A549 treated with CpdA at 1 μM for 4 hours (cell line): ENCODE data around the gene LBHD1. TPM values are rescaled to one million over a fixed set of nuclear protein-coding genes. Genes with fewer than 3 reads are reported as not detected.

Source experiments
- total RNA-seq: library from RNA; stranded (reverse); fragments of 200-300 nt; extraction: Qiagen RNA extraction; gene quantifications from 5 replicates; pipeline ENCODE4 v1.2.3, GENCODE V29; 2022; ENCODE audit warnings: low read depth

LBHD1 gene
- 4.0 to 5.2 TPM (median 5.0 TPM) in 5 replicates for total RNA-seq

DNA sequence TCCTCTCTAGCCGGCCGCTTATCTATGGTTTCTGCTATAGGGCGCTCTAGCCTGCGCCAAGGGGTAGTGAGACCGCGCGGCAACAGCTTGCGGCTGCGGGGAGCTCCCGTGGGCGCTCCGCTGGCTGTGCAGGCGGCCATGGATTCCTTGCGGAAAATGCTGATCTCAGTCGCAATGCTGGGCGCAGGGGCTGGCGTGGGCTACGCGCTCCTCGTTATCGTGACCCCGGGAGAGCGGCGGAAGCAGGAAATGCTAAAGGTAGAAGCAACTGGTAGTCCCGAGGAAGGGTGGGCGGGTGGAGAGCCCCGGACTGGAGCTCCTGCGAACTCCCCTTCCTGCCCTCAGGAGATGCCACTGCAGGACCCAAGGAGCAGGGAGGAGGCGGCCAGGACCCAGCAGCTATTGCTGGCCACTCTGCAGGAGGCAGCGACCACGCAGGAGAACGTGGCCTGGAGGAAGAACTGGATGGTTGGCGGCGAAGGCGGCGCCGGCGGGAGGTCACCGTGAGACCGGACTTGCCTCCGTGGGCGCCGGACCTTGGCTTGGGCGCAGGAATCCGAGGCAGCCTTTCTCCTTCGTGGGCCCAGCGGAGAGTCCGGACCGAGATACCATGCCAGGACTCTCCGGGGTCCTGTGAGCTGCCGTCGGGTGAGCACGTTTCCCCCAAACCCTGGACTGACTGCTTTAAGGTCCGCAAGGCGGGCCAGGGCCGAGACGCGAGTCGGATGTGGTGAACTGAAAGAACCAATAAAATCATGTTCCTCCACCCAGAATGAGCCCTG is at the start of gene LBHD1, which contains the start of gene UQCC3:
Gene LBHD1 (minus strand): TSS at position 660 of the 782 bp plus-strand sequence. CDS start 2,236 bp downstream, outside the sequence.
Gene UQCC3 (plus strand): TSS at position 66 of the 782 bp plus-strand sequence. CDS start 73 bp downstream, at position 139.

DNA sequence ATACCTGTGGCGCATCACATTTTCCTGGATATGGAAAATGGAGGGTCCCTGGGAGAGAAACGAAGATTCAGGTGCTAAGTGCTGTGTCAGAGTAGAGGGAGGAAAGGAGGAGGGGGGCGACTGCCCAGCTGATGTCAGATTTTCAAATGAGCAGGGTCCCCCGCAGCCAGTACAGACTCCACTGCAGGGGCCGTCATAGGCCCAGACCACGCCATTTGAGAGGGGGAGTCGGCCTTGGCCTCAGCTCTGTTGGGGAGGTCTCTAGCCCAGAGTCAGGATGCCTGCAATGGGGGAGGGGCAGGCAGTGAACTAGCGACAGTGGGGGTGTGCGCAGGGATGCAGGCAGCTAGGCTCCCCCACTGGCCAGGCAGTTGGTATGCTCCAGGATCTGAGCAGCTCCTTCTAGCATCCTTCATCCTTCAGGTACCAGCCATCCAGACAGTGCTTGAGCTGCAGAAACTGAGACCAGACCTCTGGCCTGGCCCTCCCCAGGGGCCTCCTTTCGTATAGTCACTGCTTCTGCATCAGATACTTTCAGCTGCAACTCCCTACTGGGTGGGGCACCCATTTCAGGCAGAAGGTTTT is 35.3 kb upstream of the LBHD1 start, which contains the start of the genes BSCL2 and GNG3:
Gene BSCL2 (minus strand): TSS at position 148 of the 585 bp plus-strand sequence. CDS start 229 bp downstream, outside the sequence.
Gene GNG3 (plus strand): TSS at position 400 of the 585 bp plus-strand sequence. CDS start 620 bp downstream, outside the sequence.

DNA sequence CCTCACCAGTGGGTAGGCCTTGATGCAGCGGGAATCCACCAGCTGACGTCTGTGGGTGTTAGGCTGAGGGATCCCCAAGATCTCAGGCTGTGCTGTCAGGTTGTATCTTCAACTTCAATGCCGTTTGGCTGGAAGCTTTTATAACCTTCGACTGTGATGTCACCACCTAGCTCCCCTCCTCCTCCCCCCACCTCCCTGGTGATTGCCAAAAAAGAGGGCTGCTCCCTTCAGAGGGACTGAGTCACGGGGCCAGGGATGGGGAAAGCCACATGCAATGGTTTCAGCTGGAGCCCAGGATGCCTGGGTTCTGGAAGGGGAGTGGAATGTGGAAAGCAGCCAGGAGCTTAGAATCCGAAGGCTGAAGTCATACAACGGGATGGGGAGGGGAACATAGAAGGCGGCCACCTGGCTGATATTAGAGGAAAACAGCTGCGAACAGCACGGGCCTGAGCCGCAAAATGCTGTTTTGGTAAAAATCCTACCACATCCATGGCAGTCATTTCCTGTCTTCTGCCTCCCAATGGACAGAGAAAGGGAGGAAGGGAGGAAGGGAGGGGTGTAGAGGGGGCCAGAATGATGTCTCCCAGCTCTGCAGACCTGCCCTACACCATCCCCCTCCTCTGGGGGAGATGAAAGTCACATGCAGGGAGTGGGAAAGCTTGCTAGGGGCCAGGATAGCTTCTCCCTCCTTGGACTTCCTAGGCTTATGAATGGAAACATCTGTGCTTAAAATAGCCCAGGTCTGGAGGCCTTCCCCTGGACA is 17.5 kb upstream of the LBHD1 start, which contains the start of gene LRRN4CL:
Gene LRRN4CL (minus strand): TSS at position 110 of the 763 bp plus-strand sequence. CDS start 1,022 bp downstream, outside the sequence.

DNA sequence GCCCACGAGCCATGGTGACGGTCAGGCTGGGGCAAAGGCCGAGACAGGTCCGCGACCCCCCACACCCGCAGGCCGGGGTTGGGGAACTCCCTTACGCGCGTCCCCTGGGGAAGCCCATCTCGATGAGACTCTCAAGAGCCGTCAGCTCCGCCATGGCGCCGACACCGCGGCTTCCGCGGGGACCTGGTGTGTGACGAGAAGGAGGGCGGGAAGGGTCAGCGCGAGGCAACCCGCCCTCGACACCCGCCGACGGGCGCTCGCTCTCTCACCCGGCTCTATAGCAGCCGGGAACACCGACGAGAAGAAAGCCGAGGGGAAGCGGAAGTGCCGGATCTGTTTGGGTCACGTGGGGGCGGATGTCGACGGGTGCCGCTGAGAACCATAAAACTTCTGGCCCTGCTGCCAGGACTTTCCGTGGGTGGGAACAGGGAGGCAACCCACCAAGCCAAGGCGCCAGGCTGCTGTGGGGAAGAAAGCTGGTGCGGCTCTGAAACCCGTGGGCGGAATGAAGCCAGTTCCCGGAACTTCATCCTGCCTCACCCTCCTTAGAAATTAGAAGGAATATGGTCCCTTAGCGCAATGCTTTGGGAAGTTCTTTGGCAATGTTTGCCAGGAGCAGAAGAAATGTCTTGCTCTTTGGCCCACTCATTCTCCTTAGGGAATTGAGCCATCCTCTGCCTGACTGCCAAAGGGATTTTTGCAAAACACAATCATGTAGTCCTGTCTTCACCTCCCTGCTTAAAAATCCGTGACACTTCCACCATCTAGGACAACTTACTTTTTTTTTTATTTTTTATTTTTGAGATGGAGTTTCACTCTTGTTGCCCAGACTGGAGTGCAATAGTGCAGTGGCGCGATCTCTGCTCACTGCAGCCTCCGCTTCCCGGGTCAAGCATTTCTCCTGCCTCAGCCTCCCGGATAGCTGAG is 7.0 kb upstream of the LBHD1 start, which contains the start of gene UBXN1:
Gene UBXN1 (minus strand): TSS at position 304 of the 927 bp plus-strand sequence. CDS start 150 bp downstream, at position 154.

DNA sequence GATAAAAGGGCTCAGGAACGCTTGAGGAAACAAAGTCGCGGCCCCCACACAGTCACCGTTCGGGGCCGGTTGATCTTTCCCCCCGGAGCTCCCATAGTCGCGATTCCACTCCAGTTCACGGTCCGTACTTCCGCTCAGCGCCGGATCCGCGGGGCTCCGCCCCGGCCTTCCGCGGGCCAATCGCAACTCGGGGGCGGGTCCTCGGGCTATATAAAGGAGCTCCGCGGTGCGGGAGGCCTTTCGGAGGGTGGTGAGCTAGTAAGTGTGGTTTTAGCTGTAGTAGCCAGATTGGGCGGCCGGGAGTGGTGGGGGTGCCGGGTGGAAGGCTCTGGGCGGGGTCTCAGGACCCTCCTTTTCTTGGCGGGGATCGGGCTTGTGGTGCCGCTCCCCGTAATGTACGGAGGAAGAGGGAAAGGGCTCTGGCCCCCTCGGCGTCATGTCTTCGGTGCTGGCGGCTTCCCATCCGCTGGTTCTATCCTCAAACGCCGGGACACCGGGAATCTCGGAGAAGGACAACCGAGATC is 6.9 kb downstream of the LBHD1 start, which contains the start of the genes C11orf98 and CSKMT:
Gene C11orf98 (minus strand): TSS at position 136 of the 524 bp plus-strand sequence. CDS start 41 bp downstream, at position 95.
Gene CSKMT (plus strand): TSS at position 238 of the 524 bp plus-strand sequence. CDS start 568 bp downstream, outside the sequence.

DNA sequence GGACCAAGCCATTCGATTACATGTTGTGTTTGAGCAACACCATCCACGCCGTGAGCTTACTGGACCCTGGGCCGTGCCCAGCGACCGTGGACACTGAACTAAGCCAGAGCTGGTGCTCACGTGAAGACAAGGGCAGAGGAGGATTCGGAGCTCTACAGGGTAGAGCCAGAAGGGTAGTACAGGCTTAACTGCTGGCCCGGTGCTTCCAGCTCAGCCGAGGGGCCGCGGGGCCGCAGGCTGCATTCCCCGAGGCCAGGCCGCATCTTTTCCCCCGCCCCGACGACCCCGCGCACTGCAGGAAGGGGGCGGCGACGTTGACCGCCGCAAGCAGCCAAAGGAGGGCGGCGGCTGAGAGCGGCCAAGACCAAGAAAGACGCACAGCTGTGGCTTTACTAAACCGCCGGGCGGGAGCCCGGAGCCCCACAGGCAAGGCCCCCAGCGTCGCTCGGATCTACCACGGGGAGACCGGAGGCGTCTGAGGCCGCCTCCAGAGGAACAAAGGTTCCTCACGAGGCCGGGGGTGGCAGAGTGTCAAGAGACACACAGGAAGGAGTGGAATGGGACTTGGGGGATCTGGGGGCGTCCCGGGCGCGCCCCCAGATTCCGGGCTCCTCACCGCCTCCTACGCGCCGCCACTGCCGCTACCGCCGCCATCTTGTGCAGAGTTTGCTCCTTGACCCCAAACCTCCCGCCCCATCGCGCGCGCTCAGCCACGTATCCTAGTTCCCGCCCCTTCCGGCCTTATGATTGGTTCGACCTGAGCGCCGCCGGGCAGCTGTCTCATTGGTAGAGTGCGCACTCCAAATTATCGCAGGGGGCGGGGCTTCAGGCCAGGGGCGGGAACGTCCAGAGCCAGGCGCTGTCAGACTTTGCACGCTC is 25.9 kb downstream of the LBHD1 start, which contains the start of gene GANAB:
Gene GANAB (minus strand): TSS at position 668 of the 879 bp plus-strand sequence. CDS start 14 bp downstream, at position 654.

DNA sequence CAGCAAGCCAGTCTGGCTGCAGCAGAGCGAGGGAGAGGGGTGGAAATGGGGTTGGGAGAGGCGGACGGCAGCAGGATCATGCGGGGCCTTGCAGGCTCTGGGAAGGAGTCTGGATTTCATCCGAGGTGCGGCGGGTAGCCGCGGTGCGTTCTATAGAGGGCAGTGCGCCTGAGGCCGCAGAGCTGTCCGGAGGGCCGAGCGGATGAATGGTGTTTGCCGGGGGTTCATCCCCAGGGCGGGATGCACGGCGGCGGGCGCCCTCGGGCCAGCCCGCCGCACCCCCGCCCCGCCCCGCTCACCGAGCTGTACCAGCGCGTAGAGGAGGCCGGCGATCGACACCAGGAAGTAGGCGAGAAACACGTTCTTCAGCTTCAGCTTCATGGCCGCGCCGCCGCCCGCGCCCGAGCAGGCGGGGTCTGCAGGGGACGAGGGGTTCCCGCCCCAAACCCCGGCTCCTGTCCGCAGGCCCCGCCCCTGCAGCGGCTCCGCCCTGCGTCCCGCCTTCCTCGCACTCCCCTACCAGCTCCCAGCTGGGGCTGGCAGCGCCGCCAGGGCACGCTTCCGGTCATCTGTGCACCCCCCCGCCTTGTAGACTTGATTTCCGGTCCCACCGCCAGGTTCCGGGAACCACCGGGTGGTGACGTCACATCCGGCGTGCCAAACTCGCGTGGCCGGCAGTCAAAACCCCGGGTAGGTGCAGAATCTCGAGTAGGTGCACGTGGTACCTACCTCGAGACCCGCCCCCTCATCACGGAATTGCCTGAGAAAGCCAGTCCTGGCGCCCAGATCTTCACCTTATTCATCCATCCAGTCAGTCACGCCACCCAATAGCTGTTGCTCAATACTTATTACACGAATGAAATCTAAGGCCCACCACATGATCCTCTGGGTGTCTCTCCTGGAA is 50.2 kb downstream of the LBHD1 start, which contains the start of gene B3GAT3:
Gene B3GAT3 (minus strand): TSS at position 420 of the 904 bp plus-strand sequence. CDS start 39 bp downstream, at position 381.

Other genes starting within 250 kb of the LBHD1 start
- gene AHNAK, start 125.5 kb downstream of the LBHD1 start, total RNA-seq, result 153 to 206 TPM (median 176 TPM) in 5 replicates
- 1,810 to 2,054 TPM (median 1,998 TPM) in 5 replicates for gene EEF1G, start 98.4 kb downstream of the LBHD1 start, total RNA-seq
- gene TUT1, start 80.7 kb downstream of the LBHD1 start, total RNA-seq, result 12.6 to 16.4 TPM (median 14.7 TPM) in 5 replicates
- 85.5 to 90.4 TPM (median 87.7 TPM) in 5 replicates for gene MTA2, start 70.4 kb downstream of the LBHD1 start, total RNA-seq
- gene EML3, start 59.5 kb downstream of the LBHD1 start, total RNA-seq, result 17.7 to 28.3 TPM (median 25.4 TPM) in 5 replicates
- gene ROM1, start 59.0 kb downstream of the LBHD1 start, total RNA-seq, result 2.2 to 4.7 TPM (median 4.0 TPM) in 5 replicates
- gene B3GAT3, start 50.3 kb downstream of the LBHD1 start, total RNA-seq, result 43.0 to 56.7 TPM (median 55.6 TPM) in 5 replicates
- 243 to 281 TPM (median 269 TPM) in 5 replicates for gene GANAB, start 25.7 kb downstream of the LBHD1 start, total RNA-seq
- 16.8 to 22.4 TPM (median 21.8 TPM) in 5 replicates for gene INTS5, start 19.0 kb downstream of the LBHD1 start, total RNA-seq
- gene C11orf98, start 7.1 kb downstream of the LBHD1 start, total RNA-seq, result 136 to 160 TPM (median 145 TPM) in 5 replicates
- 11.7 to 17.3 TPM (median 13.5 TPM) in 5 replicates for gene CSKMT, start 7.0 kb downstream of the LBHD1 start, total RNA-seq
- 23.9 to 36.7 TPM (median 32.9 TPM) in 5 replicates for gene UQCC3, start 594 bp downstream of the LBHD1 start, total RNA-seq
- gene UBXN1, start 6.8 kb upstream of the LBHD1 start, total RNA-seq, result 113 to 129 TPM (median 124 TPM) in 5 replicates
- gene LRRN4CL, start 17.3 kb upstream of the LBHD1 start, total RNA-seq, result 0.08 to 0.12 TPM (median 0.10 TPM) in 3 of 5 replicates, not detected in the others
- 55.9 to 81.0 TPM (median 72.4 TPM) in 5 replicates for gene BSCL2, start 35.2 kb upstream of the LBHD1 start, total RNA-seq
- 0.08 TPM in 1 of 5 replicates, not detected in the others for gene GNG3, start 35.4 kb upstream of the LBHD1 start, total RNA-seq
- 37.0 to 43.4 TPM (median 42.3 TPM) in 5 replicates for gene HNRNPUL2, start 55.2 kb upstream of the LBHD1 start, total RNA-seq
- 32.4 to 38.1 TPM (median 35.4 TPM) in 5 replicates for gene TTC9C, start 56.2 kb upstream of the LBHD1 start, total RNA-seq
- 0.97 to 2.2 TPM (median 1.4 TPM) in 5 replicates for gene ZBTB3, start 81.9 kb upstream of the LBHD1 start, total RNA-seq
- 164 to 200 TPM (median 184 TPM) in 5 replicates for gene POLR2G, start 89.3 kb upstream of the LBHD1 start, total RNA-seq
- gene TAF6L, start 99.1 kb upstream of the LBHD1 start, total RNA-seq, result 13.6 to 17.9 TPM (median 16.1 TPM) in 5 replicates
- 67.5 to 93.2 TPM (median 88.1 TPM) in 5 replicates for gene TMEM179B, start 115.1 kb upstream of the LBHD1 start, total RNA-seq
- 19.1 to 31.3 TPM (median 28.3 TPM) in 5 replicates for gene TMEM223, start 119.7 kb upstream of the LBHD1 start, total RNA-seq
- 48.0 to 61.2 TPM (median 57.6 TPM) in 5 replicates for gene NXF1, start 133.2 kb upstream of the LBHD1 start, total RNA-seq
- gene STX5, start 159.8 kb upstream of the LBHD1 start, total RNA-seq, result 19.8 to 29.3 TPM (median 27.5 TPM) in 5 replicates
- not detected in 5 replicates for gene TEX54, start 160.6 kb upstream of the LBHD1 start, total RNA-seq
- gene WDR74, start 167.3 kb upstream of the LBHD1 start, total RNA-seq, result 74.7 to 85.8 TPM (median 82.6 TPM) in 5 replicates
- 884 to 1,045 TPM (median 1,010 TPM) in 5 replicates for gene SLC3A2, start 208.6 kb upstream of the LBHD1 start, total RNA-seq
- 0.06 to 0.20 TPM in 2 of 5 replicates, not detected in the others for gene CHRM1, start 249.1 kb upstream of the LBHD1 start, total RNA-seq